ENCODE measurements around the gene COMMD9. TPM values are rescaled to one million over a fixed set of nuclear protein-coding genes. Genes with fewer than 3 reads are reported as not detected.

Gene COMMD9
- total and polyA plus RNA-seq, 2 of the 8 experiments (the other 6 are each of a cell fraction or from before 2014, with no cell fraction given), result 42.5 to 49.1 TPM

DNA sequence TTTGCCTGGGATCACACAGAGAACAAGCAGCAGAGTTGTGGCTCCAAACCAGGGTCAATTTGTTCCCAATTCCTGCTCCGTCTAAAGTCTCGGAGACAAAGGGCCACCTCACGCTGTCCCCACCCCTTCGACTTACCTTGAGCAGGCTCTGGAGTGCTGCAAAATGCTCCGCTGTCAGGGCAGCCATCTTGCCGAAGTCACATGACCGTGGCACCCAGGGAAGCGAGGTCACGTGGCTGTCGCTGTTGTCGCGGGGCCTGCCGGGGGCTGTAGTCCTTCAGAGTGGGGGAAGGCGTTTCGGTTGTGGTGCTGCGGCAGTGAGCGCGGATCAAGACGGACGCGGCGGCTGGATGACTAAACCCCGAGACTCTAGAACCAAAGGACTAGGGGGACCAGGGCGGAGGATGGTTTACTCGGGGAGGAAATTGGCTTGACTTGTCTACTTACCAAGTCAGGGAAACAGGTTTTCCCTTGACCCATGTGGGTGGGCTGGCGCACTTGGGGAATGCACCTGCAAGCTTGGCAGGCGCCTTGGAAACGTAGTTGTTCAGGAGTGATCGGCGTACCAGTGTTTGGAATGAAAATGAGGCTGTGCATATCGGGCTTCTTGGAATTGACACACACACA is at the start of gene COMMD9 (continued):
- TF ChIP-seq RBBP5 (IDR thresholded peaks at IDR 0.05; ENCODE audit: borderline replicate concordance, low read depth, low read length), result peak; percentile 50; the same call in 1 of the 2 replicates
- TF ChIP-seq YY1 (IDR thresholded peaks at IDR 0.05; ENCODE audit: low read depth, low read length), result peak; percentile 99
- no peak for TF ChIP-seq NRF1 (IDR thresholded peaks at IDR 0.05; ENCODE audit: low read depth, low read length)
- TF ChIP-seq SUZ12 (IDR thresholded peaks at IDR 0.05; ENCODE audit: low read length), result no peak
- no peak for TF ChIP-seq ATF2 (IDR thresholded peaks at IDR 0.05; ENCODE audit: low read length)
- no peak for TF ChIP-seq KDM1A (IDR thresholded peaks at IDR 0.05; ENCODE audit: borderline replicate concordance, low read length)
- no peak for TF ChIP-seq SP2 (IDR thresholded peaks at IDR 0.05; ENCODE audit: low read length)
- TF ChIP-seq CEBPB (IDR thresholded peaks at IDR 0.05; ENCODE audit: low read depth, low read length), result no peak
- no peak for TF ChIP-seq CBX5 (IDR thresholded peaks at IDR 0.05; ENCODE audit: low read depth, low read length)
- TF ChIP-seq, protein P1, sequence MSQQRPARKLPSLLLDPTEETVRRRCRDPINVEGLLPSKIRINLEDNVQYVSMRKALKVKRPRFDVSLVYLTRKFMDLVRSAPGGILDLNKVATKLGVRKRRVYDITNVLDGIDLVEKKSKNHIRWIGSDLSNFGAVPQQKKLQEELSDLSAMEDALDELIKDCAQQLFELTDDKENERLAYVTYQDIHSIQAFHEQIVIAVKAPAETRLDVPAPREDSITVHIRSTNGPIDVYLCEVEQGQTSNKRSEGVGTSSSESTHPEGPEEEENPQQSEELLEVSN (IDR thresholded peaks at IDR 0.05), result no peak
- TF ChIP-seq TCF12 (IDR thresholded peaks at IDR 0.05; ENCODE audit: low read depth, low read length), result 0 out of 2 replicates have a peak, but pooled peaks have one; percentile 20
- no peak for TF ChIP-seq MAFK (IDR thresholded peaks at IDR 0.05; ENCODE audit: low read depth, low read length)
- TF ChIP-seq RAD21 (IDR thresholded peaks at IDR 0.05 in 1 of 2, conservative IDR thresholded peaks at IDR 0.05 in 1 of 2; ENCODE audit: low read depth in 2 of 2, low read length in 2 of 2), result no peak
- no peak for TF ChIP-seq BRCA1 (IDR thresholded peaks at IDR 0.05; ENCODE audit: low read depth, low read length)
- TF ChIP-seq POLR2AphosphoS5 (IDR thresholded peaks at IDR 0.05; ENCODE audit: low read depth, low read length), result peak; percentile 90
- no peak for TF ChIP-seq GABPA (IDR thresholded peaks at IDR 0.05; ENCODE audit: borderline replicate concordance, insufficient read depth, low read length)
- no peak for TF ChIP-seq RFX5 (IDR thresholded peaks at IDR 0.05; ENCODE audit: borderline replicate concordance, low read depth, low read length)
- TF ChIP-seq HDAC2 (IDR thresholded peaks at IDR 0.05; ENCODE audit: borderline replicate concordance in 1 of 2, low read depth in 2 of 2, low read length in 2 of 2), result peak in 1 of 2 experiments; percentile 98; a peak in 1 of 4 replicates
- TF ChIP-seq JUN (IDR thresholded peaks at IDR 0.05; ENCODE audit: low read depth, low read length), result no peak
- TF ChIP-seq HDAC6 (IDR thresholded peaks at IDR 0.05; ENCODE audit: low read depth, low read length), result no peak

Data from H1 (cell line).